Activated effector memory CD4-positive, alpha-beta T cell treated with Interleukin-2 at 50 U/mL for 16 hours (primary cell): ENCODE measurements around the gene ZNF215.
"Not testable (repeated sequence)": the region's sequence is repeated elsewhere in the genome, so short reads cannot be mapped to it uniquely, and the experiment has no call there.

Experiments
- DNase-seq: peaks from one replicate; pipeline ENCODE4 v3.0.0-alpha.2; 2020

Gene ZNF215

DNA sequence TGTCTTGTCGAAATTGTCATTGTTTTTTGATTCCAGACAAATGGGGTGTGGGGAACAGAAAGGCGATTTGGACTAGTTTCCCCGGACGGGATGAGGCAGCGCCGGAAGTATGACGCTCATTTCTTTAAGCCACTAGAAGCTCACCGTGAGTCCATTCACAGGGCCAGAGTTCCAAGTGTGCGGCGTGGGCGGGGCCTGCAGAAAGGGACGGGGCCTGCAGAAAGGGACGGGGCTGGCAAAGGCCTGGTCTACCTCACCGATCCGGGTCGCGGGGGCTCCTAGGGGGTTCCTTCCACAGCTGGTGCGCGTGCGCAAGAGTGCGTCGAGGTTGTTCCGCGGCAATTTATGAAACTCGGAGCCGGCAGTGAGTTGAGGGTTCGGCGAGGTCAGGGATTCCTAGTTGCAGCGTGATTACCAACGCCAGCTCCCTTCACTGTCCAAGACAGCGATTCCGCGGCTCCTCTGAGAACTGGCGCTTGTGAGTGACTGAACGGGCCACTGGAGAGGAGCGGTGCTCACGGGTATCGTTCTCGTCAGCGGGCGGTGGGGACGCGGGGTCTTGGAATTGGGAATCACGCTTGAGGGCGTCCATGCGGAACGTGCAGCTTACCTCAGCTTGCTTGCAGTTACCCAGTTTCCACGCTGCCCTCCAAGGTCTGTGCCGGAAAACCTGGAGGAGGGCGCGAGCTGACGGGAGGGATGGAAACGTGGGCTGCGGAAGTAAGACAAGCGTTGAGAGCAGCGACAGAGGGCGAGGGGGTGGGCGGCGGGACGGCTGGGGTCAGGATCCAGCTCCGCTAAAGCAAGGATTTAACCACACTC lies at the start of gene ZNF215:
ZNF215 (plus strand) TSS at position 219 of the 822 bp plus-strand sequence. CDS start 5,847 bp downstream, outside the sequence.
- DNase-seq, result no peak

DNA sequence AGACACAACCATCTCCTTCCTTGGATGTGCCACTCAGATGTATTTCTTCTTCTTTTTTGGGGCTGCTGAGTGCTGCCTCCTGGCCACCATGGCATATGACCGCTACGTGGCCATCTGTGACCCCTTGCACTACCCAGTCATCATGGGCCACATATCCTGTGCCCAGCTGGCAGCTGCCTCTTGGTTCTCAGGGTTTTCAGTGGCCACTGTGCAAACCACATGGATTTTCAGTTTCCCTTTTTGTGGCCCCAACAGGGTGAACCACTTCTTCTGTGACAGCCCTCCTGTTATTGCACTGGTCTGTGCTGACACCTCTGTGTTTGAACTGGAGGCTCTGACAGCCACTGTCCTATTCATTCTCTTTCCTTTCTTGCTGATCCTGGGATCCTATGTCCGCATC lies 49.3 kb upstream of the ZNF215 start:
- no peak for DNase-seq

DNA sequence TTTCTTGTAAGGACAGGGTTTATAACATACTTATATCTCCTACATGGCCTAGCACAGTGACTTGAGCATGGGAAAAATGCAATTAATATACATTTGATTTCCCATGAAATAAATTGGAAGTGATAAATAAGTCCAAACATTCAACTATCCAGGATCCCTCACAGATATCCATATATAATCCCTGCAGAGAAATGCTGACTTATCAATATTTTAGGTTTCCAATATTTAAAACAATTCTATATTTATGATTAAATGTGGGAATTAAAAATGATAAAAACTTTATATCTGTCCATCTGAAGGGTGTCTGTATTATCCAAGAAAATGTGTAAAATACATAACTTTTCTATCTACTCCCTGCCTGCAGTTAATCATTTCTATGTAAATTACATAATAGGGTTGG lies 43.5 kb upstream of the ZNF215 start:
- no peak for DNase-seq

DNA sequence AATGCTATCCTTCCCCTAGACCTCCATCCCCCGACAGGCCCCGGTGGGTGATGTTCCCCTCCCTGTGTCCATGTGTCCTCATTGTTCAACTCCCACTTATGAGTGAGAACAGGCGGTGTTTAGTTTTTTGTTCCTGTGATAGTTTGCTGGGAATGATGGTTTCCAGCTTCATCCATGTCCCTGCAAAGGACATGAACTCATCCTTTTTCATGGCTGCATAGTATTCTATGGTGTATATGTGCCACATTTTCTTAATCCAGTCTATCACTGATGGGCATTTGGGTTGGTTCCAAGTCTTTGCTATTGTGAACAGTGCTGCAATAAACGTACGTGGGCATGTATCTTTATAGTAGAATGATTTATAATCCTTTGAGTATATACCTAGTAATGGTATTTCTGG lies 38.5 kb upstream of the ZNF215 start:
- not testable (repeated sequence) for DNase-seq

DNA sequence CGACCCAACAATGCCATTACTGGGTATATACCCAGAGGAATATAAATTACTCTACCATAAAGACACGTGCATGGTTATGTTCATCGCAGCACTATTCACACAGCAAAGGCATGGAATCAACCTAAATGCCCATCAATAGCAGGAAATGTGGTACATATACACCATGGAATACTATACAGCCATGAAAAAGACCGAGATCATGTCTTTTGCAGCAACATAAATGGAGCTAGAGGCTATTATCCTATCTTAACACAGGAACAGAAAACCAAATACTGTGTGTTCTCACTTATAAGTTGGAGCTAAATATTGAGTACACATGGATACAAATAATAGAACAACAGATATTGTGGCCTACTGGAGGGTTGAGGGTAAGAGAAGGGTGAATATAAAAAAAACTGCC lies 37.4 kb upstream of the ZNF215 start:
- DNase-seq, result no peak

DNA sequence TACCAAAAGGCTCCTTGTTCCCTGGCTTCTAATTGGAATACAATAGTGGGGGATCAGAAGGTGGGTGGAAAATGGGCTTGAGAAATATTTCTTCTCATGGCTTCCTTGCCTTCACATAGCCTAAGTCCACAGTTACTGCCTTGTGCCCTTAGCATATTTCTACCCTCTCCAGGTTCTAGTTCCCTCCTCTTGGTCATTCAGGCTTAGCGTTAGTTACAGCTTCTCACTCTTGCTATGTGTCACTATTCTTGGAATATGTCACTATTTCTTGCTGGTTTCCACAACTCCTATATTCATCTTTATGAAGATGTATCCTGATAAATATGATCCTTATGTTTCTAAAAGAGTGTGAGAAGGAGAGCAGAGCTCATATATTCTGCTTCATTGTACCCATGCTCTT lies 36.4 kb upstream of the ZNF215 start:
- no peak for DNase-seq

DNA sequence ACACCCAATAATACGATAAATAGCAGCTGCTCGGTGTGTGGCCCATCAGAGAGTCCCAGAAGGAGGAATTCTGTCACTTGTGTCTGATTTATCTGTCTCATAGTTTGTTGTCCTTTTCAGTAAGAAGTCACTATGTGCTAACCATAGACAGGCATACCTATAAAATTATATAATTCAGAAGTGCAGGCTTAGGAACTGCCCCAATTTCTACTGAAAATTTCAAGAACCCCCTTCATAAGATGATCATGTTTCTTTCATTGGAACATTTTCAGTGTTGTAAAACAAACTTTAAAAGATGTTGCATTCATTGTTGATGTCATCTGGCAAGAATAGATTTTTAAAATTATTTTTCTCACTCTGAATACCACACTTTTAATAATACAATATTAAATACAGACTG lies 33.8 kb upstream of the ZNF215 start, which contains the start of gene OR2D2:
OR2D2 (minus strand) TSS at position 101 of the 400 bp plus-strand sequence; CDS start at position 101, 0 bp downstream.
- no peak for DNase-seq

DNA sequence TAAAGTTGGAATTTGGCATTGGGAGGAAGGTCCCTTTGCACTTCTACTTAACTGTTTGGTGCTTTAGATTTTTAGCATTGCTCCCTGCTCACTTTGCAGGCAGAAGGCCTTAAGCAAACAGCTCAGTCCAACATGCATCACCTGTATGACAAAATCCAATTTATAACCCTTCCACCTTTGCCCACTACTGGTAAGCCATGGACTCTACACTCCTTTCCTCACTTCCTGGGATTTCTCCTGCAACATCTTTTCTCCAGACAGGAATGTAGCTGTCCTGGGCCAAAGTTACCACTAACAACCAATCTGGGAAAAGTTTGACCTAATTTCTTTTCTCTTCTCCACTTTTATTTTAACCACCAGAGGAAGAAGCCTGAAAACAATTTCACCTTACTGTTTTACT lies 32.1 kb upstream of the ZNF215 start:
- no peak for DNase-seq

DNA sequence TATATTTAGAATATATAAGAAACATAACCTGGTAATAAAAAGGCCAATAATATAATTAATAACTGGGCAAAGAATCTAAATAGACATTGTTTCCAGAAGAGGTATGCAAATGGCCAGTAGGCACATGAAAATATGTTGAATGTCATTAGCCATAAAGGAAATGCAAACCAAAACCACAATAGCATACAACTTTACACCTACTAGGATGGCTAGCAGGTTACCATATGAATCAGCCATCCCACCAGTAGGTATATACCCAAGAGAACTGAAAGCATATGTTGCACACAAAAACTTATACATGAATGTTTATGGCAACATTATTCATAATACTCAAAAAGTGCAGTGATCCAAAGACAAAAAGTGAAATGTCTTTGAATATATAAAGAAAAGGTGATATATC lies 31.2 kb upstream of the ZNF215 start:
- no peak for DNase-seq

DNA sequence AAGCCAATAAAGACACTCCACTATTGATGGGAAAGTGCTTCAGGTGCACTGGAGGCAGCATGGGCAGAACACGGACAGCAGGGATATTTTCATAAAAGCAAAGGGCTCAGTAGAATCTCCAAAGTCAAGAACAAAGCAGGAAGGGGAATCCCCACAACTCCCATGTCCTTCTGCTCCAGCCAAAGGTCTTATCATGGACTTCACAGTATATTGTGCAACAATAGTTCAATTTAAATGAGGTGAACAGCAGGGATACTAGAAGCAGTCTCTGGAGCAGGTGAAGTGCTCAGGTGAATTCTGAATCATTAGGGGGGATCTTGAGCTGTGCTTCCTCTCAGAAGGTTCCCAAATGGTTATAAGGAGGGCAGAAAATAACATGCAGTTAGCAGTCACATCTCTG lies 27.3 kb upstream of the ZNF215 start:
- no peak for DNase-seq

DNA sequence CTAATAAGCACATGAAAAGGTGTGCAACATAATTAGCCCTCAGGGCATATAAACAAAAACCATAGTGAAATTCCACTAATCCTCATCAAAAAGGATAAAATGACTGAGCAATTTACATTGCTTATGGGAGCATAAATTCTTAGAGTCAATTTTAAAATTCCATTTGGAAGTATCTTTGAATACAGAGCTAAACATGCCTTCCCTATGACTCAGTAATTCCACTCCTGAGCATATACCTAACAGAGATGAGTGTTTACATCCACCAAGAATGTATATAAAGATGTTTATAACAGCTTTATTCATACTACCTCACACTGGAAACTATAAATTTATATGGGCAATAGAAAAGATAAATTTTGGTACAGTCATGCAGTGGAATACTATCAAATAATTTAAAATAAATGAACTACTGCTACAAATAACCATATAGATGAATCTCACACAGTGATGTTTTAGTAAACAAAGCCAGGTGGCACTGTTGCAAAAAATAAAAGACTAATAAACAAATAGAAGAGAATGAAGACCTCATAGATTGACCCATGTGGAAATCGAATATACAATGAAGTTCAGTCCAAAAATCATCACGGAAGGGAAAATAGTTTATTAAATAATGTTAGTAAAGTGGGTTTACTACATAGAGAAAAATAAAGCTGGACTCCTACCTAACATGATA lies 25.8 kb upstream of the ZNF215 start:
- DNase-seq, result no peak

DNA sequence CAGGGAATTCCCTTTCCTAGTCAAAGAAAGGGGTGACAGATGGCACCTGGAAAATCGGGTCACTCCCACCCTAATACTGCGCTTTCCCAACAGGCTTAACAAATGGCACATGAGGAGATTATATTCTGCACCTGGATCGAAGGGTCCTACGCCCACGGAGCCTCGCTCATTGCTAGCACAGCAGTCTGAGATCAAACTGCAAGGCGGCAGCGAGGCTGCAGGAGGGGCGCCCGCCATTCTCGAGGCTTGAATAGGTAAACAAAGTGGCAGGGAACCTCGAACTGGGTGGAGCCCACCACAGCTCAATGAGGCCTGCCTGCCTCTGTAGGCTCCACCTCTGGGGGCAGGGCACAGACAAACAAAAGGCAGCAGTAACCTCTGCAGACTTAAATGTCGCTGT lies 21.4 kb upstream of the ZNF215 start:
- DNase-seq, result not testable (repeated sequence)

DNA sequence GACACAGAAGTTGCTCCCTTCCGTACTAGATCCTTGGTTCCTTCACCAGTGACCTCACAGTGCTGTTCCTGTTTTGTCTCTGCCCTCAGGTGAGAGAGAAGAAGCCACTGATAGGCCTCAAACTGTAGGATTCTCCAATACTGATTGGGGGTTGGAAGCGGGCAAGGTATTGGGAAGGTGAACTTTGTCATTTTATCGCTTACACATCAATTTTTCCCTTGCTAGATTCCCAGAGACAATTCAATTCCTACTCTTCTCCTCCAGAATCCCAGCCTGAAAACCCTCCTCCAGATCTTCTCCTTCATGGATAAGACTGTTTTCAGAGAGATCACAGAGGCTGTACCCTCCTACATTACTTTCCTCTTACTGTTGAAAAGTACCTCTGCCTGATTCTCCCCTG lies 14.8 kb upstream of the ZNF215 start:
- DNase-seq, result no peak

DNA sequence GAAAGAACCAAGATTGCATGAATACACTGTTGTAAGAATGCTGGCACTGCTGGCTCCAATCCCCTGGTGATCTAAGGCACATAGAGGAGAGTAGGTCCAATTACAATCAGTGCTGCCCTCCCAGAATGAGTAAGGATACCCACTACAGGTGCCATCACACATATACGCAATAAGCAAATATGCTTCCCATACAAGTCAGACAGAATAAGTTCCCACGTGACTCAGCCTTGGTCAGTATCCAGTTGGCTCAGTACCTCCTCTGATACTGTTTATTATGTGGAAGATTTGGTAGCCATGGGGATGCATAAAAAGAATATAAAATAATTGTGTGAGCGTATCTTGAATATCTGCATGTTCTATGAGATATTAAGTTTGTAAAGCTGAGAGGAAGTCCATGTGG lies 14.3 kb upstream of the ZNF215 start:
- no peak for DNase-seq

DNA sequence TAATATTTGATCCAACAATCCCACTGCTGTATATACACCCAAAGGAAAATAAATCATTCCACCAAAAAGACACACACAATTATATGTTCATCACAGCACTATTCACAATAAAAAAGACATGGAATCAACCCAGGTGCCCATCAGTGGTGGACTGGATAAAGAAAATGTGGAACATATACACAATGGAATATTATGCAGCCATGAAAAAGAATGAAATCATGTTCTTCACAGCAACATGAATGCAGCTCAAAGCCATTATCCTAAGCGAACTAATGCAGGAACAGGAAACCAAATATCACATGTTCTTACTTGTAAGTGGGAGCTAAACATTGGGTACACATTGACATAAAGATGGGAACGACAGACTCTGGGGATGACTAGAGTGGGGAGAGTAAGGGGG lies 6.5 kb upstream of the ZNF215 start:
- no peak for DNase-seq

DNA sequence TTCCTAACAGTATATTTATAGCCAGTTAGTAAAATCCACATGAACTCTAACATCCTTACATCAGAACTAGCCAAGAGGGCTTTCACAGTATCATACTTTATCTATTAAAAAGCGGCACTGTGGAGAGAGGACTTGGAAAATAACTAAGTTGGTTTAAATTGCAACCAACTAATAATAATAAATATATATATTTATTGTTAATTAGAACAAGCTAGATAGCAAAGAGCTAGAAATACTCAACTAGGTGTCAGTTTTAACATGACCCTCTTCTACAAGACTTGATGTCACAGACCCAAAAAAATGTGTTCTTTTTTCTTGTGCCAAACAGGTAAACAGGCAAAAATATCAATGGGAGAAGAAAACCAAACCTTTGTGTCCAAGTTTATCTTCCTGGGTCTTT lies 5.5 kb upstream of the ZNF215 start, which contains the start of gene OR2D3:
OR2D3 (plus strand) TSS at position 301 of the 400 bp plus-strand sequence; CDS start at position 301, 0 bp downstream.
- DNase-seq, result no peak

DNA sequence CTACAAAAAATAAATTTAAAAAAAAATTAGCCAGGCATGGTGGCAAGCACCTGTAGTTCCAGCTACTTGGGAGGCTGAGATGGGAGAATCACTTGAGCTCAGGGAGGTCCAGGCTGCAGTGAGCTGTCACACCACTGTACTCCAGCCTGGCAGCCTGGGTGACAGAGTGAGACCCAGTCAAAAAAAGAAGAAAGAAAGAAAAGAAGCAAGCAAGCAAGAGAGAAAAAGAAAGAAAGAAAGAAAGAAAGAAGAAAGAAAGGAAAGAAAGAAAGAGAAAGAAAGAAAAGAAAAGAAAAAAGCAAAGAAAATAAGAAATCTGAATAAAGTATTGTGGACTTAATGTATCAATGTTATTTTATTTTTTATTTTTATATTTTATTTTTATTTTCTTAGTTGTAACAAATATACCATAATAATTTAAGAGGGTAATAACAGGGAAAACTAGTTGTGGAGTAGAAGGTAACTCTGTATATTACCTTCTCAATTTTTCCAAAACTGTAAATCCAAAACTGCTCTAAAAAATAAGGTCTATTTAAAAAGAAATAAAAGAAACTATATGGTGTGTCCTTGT lies 1.1 kb upstream of the ZNF215 start:
- DNase-seq, result no peak

DNA sequence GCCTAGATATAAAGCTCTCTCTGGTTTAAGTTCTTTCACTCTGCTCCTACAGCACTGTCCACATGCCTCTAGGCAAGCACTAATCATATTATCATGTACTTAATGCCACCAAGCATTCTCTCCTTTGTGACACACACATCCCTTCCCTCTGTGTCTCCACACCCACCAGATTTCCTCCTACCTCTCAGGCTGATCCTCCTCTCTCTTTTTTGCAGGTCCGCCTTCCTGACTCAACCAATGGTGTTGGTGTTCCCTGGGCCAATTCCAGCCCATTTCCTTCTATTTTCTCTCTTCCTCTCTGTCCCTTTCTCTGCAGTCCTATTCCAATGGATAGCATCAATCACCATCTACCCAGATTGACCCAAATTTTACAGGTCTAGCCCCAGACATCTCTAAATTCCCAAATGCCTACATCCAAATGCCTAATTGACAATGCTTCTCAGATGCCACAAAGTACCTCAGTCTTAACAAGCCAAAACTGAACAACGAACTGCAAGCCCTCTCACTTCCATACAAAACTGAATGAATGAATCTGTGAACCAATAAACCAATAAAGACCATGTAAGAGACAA lies 504 bp upstream of the ZNF215 start:
- DNase-seq, result no peak

DNA sequence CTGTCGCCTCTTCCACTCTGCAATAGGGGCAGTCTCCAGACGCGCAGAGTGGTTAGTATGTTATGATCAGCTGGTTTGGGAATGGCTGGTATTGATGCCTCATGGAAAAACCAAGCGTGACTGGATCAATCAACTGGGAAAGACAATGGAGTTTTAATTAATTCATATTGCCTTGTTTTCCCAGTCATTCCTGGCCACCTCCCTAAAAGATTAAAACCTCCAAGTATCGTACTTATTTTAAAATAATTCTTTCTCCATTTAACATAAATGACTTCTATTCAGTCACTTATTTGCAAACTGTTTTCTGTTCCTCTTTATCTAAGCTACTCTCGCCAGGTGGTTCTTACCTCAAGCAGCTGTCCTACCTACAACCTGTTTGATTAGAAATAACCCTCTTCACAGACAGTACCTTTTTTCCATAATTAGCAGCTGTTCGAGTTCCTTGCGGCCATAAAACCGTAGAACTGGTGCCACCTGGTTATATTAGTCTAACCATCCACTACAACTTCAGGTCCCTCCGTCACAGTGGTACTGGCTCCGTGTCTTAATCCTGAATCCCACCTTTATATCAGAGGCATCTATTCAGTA lies 898 bp downstream of the ZNF215 start:
- no peak for DNase-seq

DNA sequence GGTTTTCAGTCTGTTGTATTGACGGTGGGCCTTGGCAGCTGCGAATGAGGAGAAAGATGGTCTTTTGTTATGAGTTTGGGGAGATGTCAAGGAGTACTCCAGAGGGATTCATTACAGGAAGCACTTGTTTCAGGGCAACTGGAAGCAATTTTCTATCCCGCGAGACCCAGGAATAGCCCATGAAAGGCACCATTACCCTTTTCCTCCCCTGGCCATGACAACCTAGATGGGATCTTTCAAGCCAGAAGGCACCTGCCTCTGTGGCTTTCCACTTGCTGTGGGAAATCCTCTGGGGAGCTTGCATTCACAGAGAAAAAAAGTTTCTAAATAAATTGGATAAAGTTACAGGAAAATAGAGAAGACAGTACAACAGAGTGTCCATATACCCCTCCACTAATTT lies 2.7 kb downstream of the ZNF215 start:
- DNase-seq, result no peak

DNA sequence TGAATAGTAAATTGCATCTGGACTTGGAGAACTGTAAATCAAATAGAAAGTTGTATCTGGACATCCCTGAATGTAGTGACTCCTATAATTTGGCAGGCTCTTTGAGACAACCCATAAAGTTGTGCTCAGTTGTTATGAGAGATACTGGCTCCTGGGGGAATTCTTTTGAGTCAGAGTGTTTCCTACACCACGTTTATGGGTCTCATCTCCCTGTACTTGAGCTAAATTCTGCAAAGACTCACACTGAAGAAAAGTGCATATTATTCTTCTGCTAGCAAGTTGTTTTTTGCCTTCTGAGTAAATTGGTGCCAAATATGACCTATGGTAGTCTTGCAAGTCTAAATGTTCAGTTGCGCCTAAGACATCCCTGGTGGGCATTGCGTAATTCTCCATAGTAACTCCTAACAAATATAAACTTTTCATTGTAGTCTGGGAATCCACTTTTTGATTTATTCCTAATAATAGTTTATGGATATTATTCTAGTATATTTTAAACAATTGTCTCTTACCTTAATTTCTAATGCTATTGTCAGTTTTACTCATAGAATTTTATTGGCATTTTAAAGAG lies 5.0 kb downstream of the ZNF215 start:
- DNase-seq, result no peak

DNA sequence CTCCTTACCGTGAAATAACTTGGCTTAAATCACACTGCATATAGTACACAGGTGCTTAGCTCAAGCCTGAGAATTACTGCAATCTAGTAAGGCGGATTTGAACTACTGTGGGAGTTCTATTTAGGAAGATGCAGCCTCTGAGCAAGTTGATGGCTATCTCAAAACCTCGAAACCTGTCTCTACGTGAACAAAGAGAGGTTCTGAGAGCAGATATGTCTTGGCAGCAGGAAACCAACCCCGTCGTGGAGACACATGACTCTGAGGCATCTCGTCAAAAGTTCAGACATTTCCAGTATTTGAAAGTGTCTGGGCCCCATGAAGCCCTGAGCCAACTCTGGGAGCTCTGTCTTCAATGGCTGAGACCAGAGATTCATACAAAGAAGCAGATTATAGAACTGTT lies 5.9 kb downstream of the ZNF215 start:
- no peak for DNase-seq

DNA sequence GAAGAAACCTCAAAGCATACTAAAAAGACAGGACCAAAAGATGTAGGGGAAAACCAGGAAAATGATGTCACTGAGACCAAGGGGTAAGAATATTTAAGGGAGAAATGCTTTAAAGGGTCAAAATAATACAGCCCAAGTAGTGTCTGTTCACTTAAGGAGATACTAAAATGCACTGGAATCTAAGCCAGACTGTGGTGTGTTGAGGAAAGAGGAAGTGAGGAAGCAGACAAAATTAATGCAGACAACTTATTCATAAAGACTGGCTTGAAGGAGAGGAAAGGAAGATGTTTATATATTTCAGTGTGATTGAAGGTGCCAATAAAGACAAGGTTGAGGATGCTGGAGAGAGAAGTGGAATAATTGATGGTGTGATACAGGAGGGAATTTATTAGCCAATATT lies 15.7 kb downstream of the ZNF215 start:
- DNase-seq, result no peak
